GM12878 (cell line): Measurements from ENCODE around the gene CDH5. TPM values are rescaled to one million over a fixed set of nuclear protein-coding genes. Genes with fewer than 3 reads are reported as not detected.

Experiments
- ATAC-seq: fragments of 200-7000 bp; cut with Tn5 transposase; 3 replicates; pipeline ENCODE4 v1.9.1; 2020; ENCODE audit warnings: mild to moderate bottlenecking, moderate library complexity
- BruUV-seq: library from RNA; stranded (reverse); fragments of 400-500 nt; replicated peaks from 2 replicates; lab custom pipeline; 2021; lab: Mats Ljungman, UMichigan
- CTCF ChIA-PET: fragments of 300-600 bp; sonication (Branson Sonifier 250); formaldehyde crosslinking; extraction: SDS; loops from one replicate; lab custom pipeline; 2021; ENCODE audit warnings: inconsistent platforms; lab: Yijun Ruan, JAX
- POLR2A ChIA-PET: fragments of 350-600 bp; formaldehyde crosslinking; extraction: SDS; loops from one replicate; lab custom pipeline; 2021; ENCODE audit warnings: inconsistent platforms; lab: Charles Lee
- RAD21 ChIA-PET: fragments of 300-600 bp; sonication (Branson Sonifier 250); formaldehyde crosslinking; loops from one replicate; lab custom pipeline; 2023; ENCODE audit warnings: antibody characterized with exemption; ENCODE audit not compliant: unreplicated experiment; lab: Charles Lee
- SMC1A ChIA-PET: fragments of 300-600 bp; sonication (Branson Sonifier 250); formaldehyde crosslinking; loops from one replicate; lab custom pipeline; 2023; ENCODE audit not compliant: unreplicated experiment, uncharacterized antibody; lab: Charles Lee
- DNase-seq: peaks from one replicate; pipeline ENCODE4 v3.0.0-alpha.2; 2011; ENCODE audit warnings: low read depth, low spot score
- FAIRE-seq: peaks from 3 replicates; lab custom pipeline; 2011; peaks lifted over from hg19 to GRCh38; lab: Jason Lieb, UNC
- H2AFZ ChIP-seq: 2 replicates; pipeline ENCODE4 v1.6.0; 2011; ENCODE audit warnings: low read depth, low read length, control low read depth; ENCODE audit not compliant: control insufficient read depth
- H3K27ac ChIP-seq: 2 replicates; pipeline ENCODE4 v1.5.1; 2011; ENCODE audit warnings: control low read depth; ENCODE audit not compliant: control insufficient read depth, insufficient read depth
- H3K27me3 ChIP-seq, 2 experiments: replicated peaks in 1 of 2; 2 replicates each; pipeline versions ENCODE4 v1.6.0 to v1.6.1; 2011; ENCODE audit warnings: low read length in 1 of 2; ENCODE audit not compliant: control insufficient read depth in 2 of 2, insufficient read depth in 2 of 2
- H3K36me3 ChIP-seq, 2 experiments: 2 replicates each; pipeline ENCODE4 v1.5.1; 2011; ENCODE audit warnings: low read length in 1 of 2; ENCODE audit not compliant: control insufficient read depth in 2 of 2, insufficient read depth in 2 of 2
- H3K4me1 ChIP-seq: 2 replicates; pipeline ENCODE4 v1.6.1; 2011; ENCODE audit warnings: mild to moderate bottlenecking, low read length, moderate library complexity, mixed read lengths; ENCODE audit not compliant: control insufficient read depth, insufficient read depth
- H3K4me2 ChIP-seq: 2 replicates; pipeline ENCODE4 v1.6.0; 2011; ENCODE audit warnings: control low read depth; ENCODE audit not compliant: control insufficient read depth, insufficient read depth
- H3K4me3 ChIP-seq: fragments of 200-600 bp; sonication (generic); 2 replicates; pipeline ENCODE4 v1.5.1; 2016
- H3K79me2 ChIP-seq: 2 replicates; pipeline ENCODE4 v1.6.0; 2011; ENCODE audit warnings: low read length; ENCODE audit not compliant: control insufficient read depth, insufficient read depth
- H3K9ac ChIP-seq: 2 replicates; pipeline ENCODE4 v1.8.0; 2011; ENCODE audit warnings: low read length, control low read depth, mixed read lengths; ENCODE audit not compliant: control insufficient read depth, insufficient read depth
- H3K9me3 ChIP-seq: replicated peaks from 3 replicates; pipeline ENCODE4 v1.5.1; 2011; ENCODE audit warnings: mild to moderate bottlenecking, low read length; ENCODE audit not compliant: control insufficient read depth, insufficient read depth
- H4K20me1 ChIP-seq: 2 replicates; pipeline ENCODE4 v1.6.0; 2011; ENCODE audit not compliant: control insufficient read depth, insufficient read depth
- CBFB ChIP-seq: IDR thresholded peaks from 2 replicates; pipeline ENCODE4 v1.6.1; 2016; ENCODE audit warnings: antibody characterized with exemption, low read depth
- FOS ChIP-seq: IDR thresholded peaks from 3 replicates; pipeline ENCODE4 v1.6.1; 2011; ENCODE audit warnings: borderline replicate concordance; ENCODE audit not compliant: insufficient read length; ENCODE audit errors: extremely low read depth
- MEF2B ChIP-seq: fragments of 450-650 bp; IDR thresholded peaks from 2 replicates; pipeline ENCODE4 v1.6.1; 2018; ENCODE audit warnings: mild to moderate bottlenecking, moderate library complexity; ENCODE audit not compliant: partially characterized antibody, poor library complexity, severe bottlenecking
- RELB ChIP-seq: fragments of 450-650 bp; IDR thresholded peaks from 2 replicates; pipeline ENCODE4 v1.6.1; 2017; ENCODE audit warnings: low read depth, mild to moderate bottlenecking, moderate library complexity
- WGBS: methylation state at CpG from one replicate; pipeline ENCODE4 v1.1.6; 2016; ENCODE audit warnings: low lambda C conversion rate; ENCODE audit not compliant: insufficient replicate concordance, insufficient coverage; ENCODE audit errors: missing lambda C conversion rate; 5-methylcytosine and 5-hydroxymethylcytosine counted together
- in situ Hi-C: fragments of 300-500 bp; cut with MboI; formaldehyde crosslinking; loops from 9 replicates; pipeline ENCODE4 v1.14.3; 2018; ENCODE audit warnings: mixed read lengths
- intact Hi-C: fragments of 100-400 bp; cut with micrococcal nuclease; formaldehyde crosslinking; loops from one replicate; pipeline ENCODE4 v1.14.2; 2022; ENCODE audit not compliant: unreplicated experiment
- polyA plus RNA-seq, 11 experiments: library from polyadenylated mRNA; depleted of rRNA in 4 of 11; unstranded in 6 of 11; stranded (reverse) in 5 of 11; fragments of >200 nt; fragmentation: Nextera tagmentation in 4 of 11; fragmentation: Illumina TruSeq in 1 of 11; extraction: Ambion mirVana in 4 of 11; extraction: Trizol in 1 of 11; gene quantifications; 1 replicate in 1 of 11; 2 replicates in 10 of 11; pipeline versions ENCODE4 v1.2.1 to v1.2.3, GENCODE V29; 2011 to 2016; ENCODE audit warnings: inconsistent platforms in 2 of 11, missing spikeins in 2 of 11, low read depth in 1 of 11
- total RNA-seq, 4 experiments: library from RNA; depleted of rRNA in 3 of 4; stranded (reverse); fragments of >200 nt in 3 of 4; fragmentation: Illumina TruSeq in 1 of 4; extraction: Trizol in 1 of 4; gene quantifications; 2 replicates each; pipeline versions ENCODE4 v1.2.1 to v1.2.3, GENCODE V29; 2013 to 2021
- TF ChIP-seq, protein P1 (sequence below): fragments of 450-650 bp; conservative IDR thresholded peaks from 2 replicates; pipeline ENCODE4 v1.6.1; 2017; ENCODE audit warnings: mild to moderate bottlenecking, moderate library complexity

Gene CDH5
- total and polyA plus RNA-seq, 10 of the 15 experiments (the other 5 are each of a cell fraction or from before 2014, with no cell fraction given), result not detected

- Histone ChIP-seq H3K36me3 (no peaks in the 10 kb centered on the region), H3K9me3 (no peaks in the 10 kb centered on the region), H3K27me3 (no peaks in the 10 kb centered on the region), H3K27ac (no peak overlapping the region), H3K4me2 (no peak overlapping the region), H3K79me2 (no peaks in the 10 kb centered on the region), H3K9ac (no peak overlapping the region), H2AFZ (no peak overlapping the region), H3K4me1 (no peaks in the 10 kb centered on the region), H4K20me1 (no peaks in the 10 kb centered on the region), H3K4me3 (no peak overlapping the region)
- TF ChIP-seq, protein P1, sequence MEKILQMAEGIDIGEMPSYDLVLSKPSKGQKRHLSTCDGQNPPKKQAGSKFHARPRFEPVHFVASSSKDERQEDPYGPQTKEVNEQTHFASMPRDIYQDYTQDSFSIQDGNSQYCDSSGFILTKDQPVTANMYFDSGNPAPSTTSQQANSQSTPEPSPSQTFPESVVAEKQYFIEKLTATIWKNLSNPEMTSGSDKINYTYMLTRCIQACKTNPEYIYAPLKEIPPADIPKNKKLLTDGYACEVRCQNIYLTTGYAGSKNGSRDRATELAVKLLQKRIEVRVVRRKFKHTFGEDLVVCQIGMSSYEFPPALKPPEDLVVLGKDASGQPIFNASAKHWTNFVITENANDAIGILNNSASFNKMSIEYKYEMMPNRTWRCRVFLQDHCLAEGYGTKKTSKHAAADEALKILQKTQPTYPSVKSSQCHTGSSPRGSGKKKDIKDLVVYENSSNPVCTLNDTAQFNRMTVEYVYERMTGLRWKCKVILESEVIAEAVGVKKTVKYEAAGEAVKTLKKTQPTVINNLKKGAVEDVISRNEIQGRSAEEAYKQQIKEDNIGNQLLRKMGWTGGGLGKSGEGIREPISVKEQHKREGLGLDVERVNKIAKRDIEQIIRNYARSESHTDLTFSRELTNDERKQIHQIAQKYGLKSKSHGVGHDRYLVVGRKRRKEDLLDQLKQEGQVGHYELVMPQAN, result no peak
- TF ChIP-seq CBFB, result no peak
- TF ChIP-seq MEF2B, result no peak
- TF ChIP-seq RELB, result no peak
- no peak for TF ChIP-seq FOS
- intact Hi-C loops, result no loop called here
- WGBS, result 51% methylated on average over 18 of the region's 18 CpGs
- SMC1A ChIA-PET, result no interaction called here
- ATAC-seq (no peak), FAIRE-seq (no peak), DNase-seq (no peak)
- in situ Hi-C loops, result no loop called here
- RAD21 ChIA-PET, result no interaction called here
- POLR2A ChIA-PET, result no interaction called here
- BruUV-seq, result no TSS peak
- CTCF ChIA-PET, result interaction anchor here (0.8 to 1.0 kb wide), 2 partner anchors 22 to 27 kb away, joined by 3 read pairs; no protein-coding TSS in a partner anchor
Measured at GRCh38 chr16:66378741-66379570, 12.5 kb downstream of the CDH5 start.
